Endothelial cell of umbilical vein (primary cell): ENCODE data around the gene SS18L1.

Source experiments
- EZH2 ChIP-seq: IDR thresholded peaks from 2 replicates; pipeline ENCODE4 v1.6.1; 2012; ENCODE audit warnings: borderline replicate concordance, low read depth, mild to moderate bottlenecking, moderate library complexity, low read length, inconsistent platforms; ENCODE audit not compliant: severe bottlenecking
- FOS ChIP-seq: IDR thresholded peaks from 2 replicates; pipeline ENCODE4 v1.6.1; 2011; ENCODE audit warnings: mild to moderate bottlenecking, low read length, moderate library complexity, borderline replicate concordance; ENCODE audit not compliant: insufficient read depth
- GATA2 ChIP-seq: IDR thresholded peaks from 2 replicates; pipeline ENCODE4 v1.7.0; 2011; ENCODE audit warnings: low read depth, mild to moderate bottlenecking, moderate library complexity, mixed read lengths, low read length; ENCODE audit not compliant: insufficient read length, insufficient read depth
- JUN ChIP-seq: IDR thresholded peaks from 2 replicates; pipeline ENCODE4 v1.6.1; 2011; ENCODE audit warnings: borderline replicate concordance, low read depth; ENCODE audit not compliant: insufficient read length, insufficient read depth
- MYC ChIP-seq: IDR thresholded peaks from one replicate; pipeline ENCODE4 v1.6.1; 2011; ENCODE audit warnings: mild to moderate bottlenecking, low read depth, low read length
- POLR2A ChIP-seq: IDR thresholded peaks from 2 replicates; pipeline ENCODE4 v1.6.1; 2012; ENCODE audit warnings: low read depth, mild to moderate bottlenecking, control low read depth, low read length
- POLR2AphosphoS5 ChIP-seq: IDR thresholded peaks from 2 replicates; pipeline ENCODE4 v1.6.1; 2012; ENCODE audit warnings: low read depth, mild to moderate bottlenecking, control low read depth, low read length, moderate library complexity; ENCODE audit not compliant: insufficient read depth
- TF ChIP-seq, protein P1 (sequence below), 2 donors: IDR thresholded peaks; 1 replicate in 1 of 2; 2 replicates in 1 of 2; pipeline ENCODE4 v1.5.1; 2011; ENCODE audit warnings: low read length in 2 of 2, mild to moderate bottlenecking in 2 of 2, moderate library complexity in 2 of 2, control low read depth in 1 of 2, inconsistent platforms in 1 of 2, low read depth in 1 of 2; ENCODE audit not compliant: insufficient read depth in 1 of 2; ENCODE audit errors: extremely low read depth in 1 of 2
- TF ChIP-seq, protein P2 (sequence below): IDR thresholded peaks from 2 replicates; pipeline ENCODE4 v1.6.1; 2011; ENCODE audit not compliant: insufficient read depth, insufficient read length

DNA sequence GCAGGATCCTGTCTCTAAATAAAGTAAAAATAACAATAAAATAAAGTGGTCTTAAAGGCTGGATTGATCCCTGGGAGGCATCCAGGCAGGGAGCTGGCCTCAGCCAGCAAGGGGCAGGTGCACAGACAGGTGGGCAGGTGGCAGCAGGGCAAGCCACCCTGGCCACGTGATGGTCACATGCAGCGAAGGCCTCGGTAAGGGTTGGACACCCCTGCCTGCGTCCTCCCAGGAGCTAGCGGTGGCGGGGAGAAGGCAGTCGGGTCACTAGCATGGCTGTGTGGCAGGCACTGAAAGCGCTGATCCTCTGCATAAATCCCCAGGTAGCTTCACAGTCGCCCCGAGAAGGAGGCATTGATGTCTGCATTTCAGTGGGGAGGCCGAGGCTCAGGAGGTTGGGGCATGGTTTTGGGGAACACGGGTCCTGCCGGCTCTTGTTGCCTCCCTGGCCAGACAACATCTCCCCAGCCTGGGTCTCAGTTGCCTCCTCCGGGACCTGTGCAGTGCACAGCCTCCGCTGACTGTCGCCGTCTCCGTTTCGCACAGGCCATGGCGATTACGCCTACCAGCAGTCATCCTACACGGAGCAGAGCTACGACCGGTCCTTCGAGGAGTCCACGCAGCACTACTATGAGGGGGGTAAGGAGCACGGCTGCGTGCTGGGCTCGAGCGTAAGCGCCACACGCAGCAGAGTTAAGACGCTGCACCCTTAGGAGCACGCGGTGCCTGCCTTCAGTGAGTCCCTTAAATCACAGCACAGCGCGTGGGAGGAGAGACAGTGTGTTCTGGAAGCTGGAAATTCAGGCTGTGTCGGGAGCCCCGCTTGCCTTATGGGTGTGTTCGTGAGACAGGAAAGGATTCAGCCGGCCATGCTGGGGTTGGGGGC, 21.6 kb downstream of the SS18L1 start:
- TF ChIP-seq, protein P1, sequence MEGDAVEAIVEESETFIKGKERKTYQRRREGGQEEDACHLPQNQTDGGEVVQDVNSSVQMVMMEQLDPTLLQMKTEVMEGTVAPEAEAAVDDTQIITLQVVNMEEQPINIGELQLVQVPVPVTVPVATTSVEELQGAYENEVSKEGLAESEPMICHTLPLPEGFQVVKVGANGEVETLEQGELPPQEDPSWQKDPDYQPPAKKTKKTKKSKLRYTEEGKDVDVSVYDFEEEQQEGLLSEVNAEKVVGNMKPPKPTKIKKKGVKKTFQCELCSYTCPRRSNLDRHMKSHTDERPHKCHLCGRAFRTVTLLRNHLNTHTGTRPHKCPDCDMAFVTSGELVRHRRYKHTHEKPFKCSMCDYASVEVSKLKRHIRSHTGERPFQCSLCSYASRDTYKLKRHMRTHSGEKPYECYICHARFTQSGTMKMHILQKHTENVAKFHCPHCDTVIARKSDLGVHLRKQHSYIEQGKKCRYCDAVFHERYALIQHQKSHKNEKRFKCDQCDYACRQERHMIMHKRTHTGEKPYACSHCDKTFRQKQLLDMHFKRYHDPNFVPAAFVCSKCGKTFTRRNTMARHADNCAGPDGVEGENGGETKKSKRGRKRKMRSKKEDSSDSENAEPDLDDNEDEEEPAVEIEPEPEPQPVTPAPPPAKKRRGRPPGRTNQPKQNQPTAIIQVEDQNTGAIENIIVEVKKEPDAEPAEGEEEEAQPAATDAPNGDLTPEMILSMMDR (IDR thresholded peaks at IDR 0.05; ENCODE audit: extremely low read depth in 1 of 2, insufficient read depth in 1 of 2, low read depth in 1 of 2, low read length in 2 of 2) = no peak
- TF ChIP-seq EZH2 (no peak), POLR2AphosphoS5 (no peak), JUN (no peak), POLR2A (no peak), MYC (no peak), FOS (no peak), GATA2 (no peak)
- TF ChIP-seq, protein P2, sequence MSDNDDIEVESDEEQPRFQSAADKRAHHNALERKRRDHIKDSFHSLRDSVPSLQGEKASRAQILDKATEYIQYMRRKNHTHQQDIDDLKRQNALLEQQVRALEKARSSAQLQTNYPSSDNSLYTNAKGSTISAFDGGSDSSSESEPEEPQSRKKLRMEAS = no peak
